GM21390 (cell line): ENCODE measurements around the gene KCNQ1.

Source experiments
- ATAC-seq: cut with Tn5 transposase; IDR thresholded peaks from one replicate; pipeline ENCODE4 v1.9.1; 2021; ENCODE audit not compliant: unreplicated experiment

KCNQ1 gene

DNA sequence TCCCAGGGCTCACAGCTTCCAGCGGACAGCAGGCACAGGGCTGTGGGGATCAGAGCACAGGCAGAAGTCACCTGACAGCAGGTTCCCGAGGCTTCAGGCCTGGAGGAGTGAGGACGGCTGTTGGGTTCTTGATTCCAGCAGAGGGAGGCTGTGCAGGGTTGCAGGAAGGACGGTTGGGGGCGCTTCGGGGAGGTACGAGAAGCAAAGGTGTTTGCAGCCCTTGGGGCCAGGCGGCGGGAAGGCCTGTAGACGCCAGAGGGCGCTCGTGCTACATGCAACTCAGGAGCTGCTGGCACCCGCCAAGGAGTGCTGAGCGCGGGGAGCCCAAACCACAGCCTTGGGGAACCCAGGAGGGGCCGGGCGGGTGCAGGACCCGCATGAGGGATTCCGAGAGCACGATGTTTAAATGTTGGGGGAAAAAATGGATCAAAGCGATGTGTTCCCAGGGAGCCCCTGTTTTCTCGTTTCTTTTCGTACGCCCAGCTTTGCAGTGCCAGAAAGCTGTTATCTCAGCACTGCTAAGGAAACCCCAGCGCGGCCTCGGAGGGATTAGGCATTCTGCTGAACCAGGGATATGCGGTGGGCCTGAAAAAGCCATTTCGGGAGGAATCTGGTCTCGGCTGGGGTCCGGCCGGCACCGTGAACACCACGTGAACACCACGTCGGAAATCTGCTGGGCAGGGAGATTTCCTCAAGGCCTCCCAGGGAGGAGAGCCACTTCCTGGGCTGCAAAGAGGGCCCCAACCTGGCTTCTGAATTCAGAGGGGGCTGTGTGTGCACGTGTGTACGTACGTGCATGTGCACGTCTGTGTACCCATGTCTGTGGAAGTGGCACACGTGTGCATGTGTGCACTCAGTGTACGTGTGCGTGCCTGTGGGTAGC lies 88.1 kb downstream of the KCNQ1 start:
- ATAC-seq, result peak; percentile 75

GRCh38 chr11:2533587-2534133 lies 88.9 kb downstream of the KCNQ1 start:
- no peak for ATAC-seq

DNA sequence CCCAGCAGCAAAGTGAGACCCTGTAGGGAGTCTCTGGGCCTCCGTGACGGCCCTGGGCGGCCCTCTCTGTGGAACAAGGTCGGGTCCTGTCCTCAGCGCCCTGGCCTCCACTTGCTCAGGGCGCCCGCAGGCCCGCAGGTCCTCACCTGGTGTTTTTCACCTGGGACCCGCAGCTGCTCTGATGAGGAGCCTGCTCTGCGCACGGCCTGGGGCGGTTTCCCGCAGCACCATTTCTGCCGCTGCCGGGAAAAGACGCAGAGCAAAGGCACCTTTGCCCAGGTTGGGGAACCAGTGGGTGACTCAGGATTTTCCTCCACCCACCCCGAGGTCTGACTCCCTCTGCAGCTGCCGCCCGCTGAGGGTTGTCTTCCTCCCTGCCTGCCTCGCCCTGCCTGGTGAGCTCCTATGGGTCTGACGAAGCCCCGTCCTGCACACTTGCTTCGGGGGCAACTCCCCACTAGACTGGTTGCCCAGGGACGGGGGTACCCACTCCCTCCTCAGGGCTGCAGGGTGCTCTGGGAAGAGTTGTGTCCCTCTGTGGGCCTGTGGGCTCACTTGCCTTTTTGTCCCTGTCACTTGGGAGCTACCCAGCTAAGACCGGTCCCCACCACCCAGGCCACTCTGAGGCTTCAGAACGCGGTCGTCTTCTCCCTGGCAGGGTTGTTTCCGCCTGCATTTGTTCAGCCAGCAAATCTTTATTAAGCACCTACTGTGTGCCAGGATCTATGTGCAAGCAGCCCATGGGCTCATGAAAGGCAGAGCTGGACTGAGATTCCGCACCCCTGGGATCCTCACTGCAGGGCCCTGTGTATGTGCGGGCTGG lies 89.5 kb downstream of the KCNQ1 start:
- no peak for ATAC-seq

DNA sequence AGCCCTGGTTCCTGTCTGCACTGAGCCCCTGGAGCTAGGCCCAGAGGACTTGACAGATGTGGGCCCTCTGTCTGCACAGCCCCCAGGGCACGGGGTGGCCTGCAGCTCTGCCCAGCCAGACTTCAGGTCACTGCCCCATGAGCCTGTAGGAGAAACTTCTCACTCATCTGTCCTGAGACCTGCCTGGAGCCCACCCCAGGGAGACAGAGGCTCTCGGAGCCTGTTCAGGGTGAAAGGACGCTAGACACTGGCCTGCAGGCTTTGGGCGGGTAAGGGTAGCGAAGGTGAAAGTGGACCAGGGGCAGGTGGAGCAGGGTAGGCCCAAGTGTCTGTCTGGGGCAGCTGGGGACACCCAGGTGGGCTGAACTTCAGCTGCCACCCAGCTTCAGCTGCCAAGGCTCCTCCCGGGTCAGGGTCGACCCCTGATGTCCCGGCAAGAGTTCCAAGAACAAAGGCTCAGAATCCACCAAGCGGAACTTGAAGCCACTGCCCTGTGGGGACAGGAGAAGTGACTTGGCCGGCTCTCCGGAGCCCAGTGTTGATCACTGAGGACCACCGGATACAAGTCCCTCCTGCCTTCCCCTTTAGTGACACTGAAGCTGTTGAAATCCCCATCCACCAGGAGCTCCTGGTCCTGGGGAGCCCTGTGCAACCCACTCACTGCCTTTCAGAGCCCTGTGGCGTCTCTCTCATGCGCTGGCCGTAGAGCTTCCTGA lies 90.3 kb downstream of the KCNQ1 start:
- no peak for ATAC-seq

GRCh38 chr11:2535673-2536439 lies 91.0 kb downstream of the KCNQ1 start:
- no peak for ATAC-seq

GRCh38 chr11:2536440-2536989 lies 91.7 kb downstream of the KCNQ1 start:
- ATAC-seq, result no peak

- ATAC-seq, result no peak
These were observed 92.3 kb downstream of the KCNQ1 start for GRCh38 chr11:2537010-2537705.

DNA sequence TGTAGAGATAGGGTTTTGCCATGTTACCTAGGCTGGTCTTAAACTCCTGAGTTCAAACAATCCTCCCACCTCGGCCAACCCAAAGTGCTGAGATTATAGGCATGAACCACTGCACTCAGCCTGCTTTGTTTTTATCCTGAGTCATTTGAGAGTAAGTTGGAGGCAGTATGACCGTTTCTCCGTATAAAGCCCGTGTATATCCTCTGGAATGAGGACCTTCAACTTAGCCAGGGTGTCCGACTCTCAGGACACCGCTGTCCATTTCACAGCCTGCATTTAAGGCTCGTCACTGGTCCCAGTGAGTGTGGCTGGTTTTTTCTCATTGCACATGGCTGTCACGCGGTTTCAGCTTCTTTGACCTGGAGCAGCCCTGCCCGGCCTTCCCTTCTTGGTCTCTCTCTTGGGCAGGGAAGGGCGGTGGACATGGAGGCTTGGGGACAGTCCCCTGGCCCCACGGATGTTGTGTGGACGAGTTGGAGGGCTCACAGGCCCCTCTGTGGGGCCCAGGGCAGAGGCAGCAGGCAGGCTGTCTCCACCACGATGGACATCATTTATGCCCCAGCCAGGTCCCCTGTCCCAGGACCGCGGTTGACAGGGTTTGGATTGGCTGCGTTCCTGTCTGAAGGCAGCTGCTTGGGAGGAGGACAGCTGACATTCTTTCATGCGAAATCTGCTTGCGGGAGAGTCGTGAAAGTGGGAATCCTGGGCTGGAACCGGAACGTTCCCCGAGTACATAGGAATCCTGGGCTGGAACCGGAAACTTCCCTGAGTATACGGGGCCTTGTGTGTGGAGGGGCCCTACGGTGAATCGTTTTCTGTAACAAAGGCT lies 93.3 kb downstream of the KCNQ1 start:
- ATAC-seq, result no peak

DNA sequence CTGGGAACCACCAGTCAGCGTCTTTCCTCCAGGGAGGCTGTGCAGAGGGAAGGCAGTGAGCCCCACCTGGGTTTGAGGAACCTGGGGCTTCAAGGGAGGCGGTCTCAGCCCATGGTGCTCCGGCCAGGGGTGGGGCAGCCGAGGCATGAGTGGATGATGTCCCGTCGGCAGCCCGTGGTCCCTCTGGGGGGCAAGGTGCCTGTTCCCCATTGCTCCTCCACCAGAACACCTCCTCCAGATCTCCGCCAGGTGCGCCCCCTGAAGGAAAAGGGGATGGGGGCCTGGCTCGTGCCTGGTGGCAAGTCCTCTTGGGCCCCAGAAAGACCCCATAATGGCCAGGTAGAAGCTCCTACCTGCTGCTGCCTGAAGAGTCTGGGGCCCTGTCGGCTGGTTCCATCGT lies 94.1 kb downstream of the KCNQ1 start:
- no peak for ATAC-seq

- ATAC-seq, result no peak
These were observed 94.8 kb downstream of the KCNQ1 start for GRCh38 chr11:2539371-2540222.

DNA sequence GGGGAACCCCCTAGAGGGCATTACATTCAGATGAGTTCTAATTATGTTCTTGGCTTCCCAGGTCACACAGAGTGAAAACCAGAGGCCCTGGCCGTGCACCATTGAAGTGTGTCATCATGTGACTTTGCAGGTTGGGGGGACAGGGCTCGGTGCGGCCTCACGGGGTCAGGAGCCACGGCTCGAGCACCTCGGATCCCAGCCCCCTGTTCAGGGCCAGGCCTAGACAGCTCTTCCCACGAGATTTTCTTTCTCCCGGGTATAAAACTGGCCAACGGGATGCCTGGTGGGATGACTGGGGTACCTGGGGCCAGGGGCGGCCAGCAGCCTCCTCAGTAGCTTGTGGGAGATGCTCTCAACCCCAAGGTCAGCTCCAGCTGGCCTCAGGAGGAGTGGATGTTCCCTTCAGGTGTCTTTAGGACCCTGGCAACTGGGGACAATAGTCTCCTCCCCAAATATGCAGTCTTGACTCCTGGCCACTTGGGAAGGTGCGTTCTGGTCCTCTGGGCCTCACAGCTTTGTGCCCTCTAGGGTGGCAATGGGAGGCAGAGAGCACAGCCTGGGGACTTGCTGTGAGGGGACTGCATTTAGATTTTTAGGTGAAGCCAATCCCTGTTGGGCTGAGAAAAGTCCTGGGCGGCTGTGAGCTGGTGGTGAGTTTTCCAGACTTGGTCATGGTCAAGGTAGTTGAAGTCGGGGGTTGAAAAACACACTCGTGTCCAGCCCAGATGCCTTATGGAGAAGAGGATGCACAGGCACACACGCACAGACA lies 95.6 kb downstream of the KCNQ1 start:
- ATAC-seq, result no peak

GRCh38 chr11:2540992-2541680 lies 96.3 kb downstream of the KCNQ1 start:
- ATAC-seq, result no peak

GRCh38 chr11:2541881-2542361 lies 97.1 kb downstream of the KCNQ1 start:
- no peak for ATAC-seq

- ATAC-seq, result no peak
These were observed 97.6 kb downstream of the KCNQ1 start for GRCh38 chr11:2542406-2542805.

DNA sequence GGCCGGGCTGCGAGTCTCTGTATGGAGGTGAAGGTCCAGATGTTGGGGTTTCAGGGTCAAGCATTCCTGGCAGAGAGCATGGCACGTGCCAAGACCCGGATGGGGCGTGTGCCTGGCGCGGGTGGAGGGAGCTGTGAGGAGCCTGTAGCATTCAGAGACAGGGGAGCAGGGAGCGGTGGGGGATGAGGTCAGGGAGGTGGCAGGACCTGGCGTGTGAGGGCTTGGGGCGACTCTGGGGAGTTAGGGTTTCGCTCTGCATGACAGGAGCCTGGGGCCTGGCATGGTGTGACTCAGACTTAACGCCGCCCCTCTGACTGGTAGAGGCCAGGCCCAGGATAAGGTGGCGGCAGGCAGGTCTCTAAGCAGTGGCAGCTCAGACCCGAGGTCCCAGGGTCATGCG lies 103.0 kb downstream of the KCNQ1 start:
- ATAC-seq, result no peak

GRCh38 chr11:2548596-2548995 lies 103.8 kb downstream of the KCNQ1 start:
- no peak for ATAC-seq
